NK-92 treated with Interleukin-12 subunit alpha and Interleukin-12 subunit beta, amount 100 ng/mL, for 24 hours (cell line): ENCODE results near the gene FUT6.

ENCODE experiments used
- DNase-seq: peaks from one replicate; lab custom pipeline; 2025; lab: John Stamatoyannopoulos, UW

FUT6 gene

DNA sequence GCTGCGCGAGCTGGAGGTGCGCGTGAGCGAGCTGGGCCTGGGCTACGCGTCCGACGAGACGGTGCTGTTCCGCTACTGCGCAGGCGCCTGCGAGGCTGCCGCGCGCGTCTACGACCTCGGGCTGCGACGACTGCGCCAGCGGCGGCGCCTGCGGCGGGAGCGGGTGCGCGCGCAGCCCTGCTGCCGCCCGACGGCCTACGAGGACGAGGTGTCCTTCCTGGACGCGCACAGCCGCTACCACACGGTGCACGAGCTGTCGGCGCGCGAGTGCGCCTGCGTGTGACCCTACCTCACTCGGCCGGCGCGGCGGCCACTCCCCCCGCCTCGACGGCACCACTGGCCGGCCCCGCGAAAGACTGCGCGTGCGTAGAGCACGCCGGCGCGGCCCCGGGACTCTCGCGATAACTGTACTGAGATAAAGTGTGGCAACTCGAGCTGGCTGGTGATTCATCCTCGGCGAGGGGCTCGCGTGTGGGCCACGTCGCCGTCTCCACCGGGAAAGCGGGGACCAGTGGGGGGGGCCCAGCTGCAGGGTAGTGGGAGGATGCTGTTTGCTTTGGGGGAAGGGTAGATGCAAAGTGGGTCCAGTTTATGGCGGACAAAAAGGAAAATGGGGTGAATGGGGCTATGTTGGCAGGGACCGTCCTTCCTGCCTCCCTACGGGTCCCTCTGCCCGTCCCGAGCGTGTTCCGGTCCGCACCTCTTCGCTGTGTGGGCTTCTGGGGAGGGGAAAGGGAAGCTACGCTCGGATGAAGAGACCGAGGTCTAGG is 11.4 kb downstream of the FUT6 start:
- DNase-seq, result peak; percentile 94

DNA sequence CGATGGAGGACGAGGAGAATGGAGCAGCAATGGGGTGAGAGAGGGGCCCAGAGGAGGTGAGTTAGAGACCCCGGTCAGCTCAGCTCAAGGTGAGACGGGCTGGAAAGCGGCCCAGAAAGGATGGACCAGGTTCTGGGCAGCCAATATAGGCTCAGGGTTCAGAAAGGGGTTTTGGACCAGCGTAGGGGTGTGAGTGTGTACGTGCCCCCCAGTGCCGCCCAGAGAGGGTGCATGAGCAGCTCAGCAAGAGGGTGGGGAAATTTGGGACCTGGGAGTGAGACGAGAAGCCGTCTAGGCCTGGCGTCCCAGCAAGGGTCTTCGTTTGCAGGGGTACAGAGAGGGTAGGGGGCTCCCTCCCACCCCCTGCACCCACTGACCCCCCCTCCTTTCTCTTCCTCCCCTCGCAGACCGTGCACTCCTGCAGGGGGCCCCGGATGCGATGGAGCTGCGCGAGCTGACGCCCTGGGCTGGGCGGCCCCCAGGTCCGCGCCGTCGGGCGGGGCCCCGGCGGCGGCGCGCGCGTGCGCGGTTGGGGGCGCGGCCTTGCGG is 12.1 kb downstream of the FUT6 start:
- no peak for DNase-seq

GRCh38 chr19:5826531-5827341 is 12.8 kb downstream of the FUT6 start:
- no peak for DNase-seq

DNA sequence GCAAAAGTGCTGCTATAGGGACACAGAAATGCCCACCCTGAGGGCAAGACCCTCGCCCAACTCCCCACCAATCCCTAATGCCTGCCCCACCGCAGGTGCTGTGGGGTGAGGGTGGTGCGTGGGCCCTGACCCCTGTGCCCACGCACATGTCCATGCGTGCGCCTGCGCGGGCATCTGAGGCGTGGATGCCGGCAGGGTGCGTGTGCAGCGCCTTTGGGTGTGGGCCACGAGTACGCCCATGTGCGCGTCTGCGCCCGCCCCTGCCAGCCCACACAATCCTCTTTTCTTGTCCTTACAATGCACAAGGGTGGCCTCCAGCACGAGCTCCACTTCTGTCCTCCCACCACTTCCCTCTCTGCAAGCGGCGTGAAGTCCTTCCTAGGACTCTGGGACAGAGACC is 14.3 kb downstream of the FUT6 start:
- DNase-seq, result no peak

GRCh38 chr19:5824751-5825150 is 14.8 kb downstream of the FUT6 start:
- DNase-seq, result no peak

DNA sequence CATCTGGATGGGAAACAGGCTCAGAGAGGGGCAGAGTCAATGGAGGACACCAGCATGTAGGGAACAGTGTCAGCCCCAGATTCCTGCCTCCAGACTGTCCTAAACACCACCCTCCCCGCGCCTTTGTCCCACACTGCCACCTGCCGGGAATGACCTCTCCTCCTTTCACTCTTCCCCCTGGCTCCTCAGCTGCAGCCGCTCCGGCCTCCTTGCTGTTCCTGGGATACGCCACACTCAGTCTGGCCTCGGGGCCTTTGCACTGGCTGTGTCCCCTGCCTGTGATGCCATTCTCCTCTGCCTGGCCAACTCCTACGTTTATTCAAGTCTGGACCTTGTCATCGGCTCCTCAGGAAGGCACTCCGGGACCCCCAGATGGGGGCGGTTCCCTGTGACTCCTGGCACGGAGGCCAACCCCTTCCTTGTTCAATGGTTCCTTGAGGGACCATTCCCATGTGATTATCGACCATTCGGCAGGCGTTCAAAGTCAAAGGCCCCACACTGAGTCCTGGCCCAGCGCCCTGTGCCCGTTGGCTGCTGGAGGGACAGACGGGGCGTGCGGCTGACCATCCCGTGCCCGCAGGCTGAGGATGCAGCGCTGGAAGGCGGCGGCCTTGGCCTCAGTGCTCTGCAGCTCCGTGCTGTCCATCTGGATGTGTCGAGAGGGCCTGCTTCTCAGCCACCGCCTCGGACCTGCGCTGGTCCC is 15.8 kb downstream of the FUT6 start:
- DNase-seq, result no peak

DNA sequence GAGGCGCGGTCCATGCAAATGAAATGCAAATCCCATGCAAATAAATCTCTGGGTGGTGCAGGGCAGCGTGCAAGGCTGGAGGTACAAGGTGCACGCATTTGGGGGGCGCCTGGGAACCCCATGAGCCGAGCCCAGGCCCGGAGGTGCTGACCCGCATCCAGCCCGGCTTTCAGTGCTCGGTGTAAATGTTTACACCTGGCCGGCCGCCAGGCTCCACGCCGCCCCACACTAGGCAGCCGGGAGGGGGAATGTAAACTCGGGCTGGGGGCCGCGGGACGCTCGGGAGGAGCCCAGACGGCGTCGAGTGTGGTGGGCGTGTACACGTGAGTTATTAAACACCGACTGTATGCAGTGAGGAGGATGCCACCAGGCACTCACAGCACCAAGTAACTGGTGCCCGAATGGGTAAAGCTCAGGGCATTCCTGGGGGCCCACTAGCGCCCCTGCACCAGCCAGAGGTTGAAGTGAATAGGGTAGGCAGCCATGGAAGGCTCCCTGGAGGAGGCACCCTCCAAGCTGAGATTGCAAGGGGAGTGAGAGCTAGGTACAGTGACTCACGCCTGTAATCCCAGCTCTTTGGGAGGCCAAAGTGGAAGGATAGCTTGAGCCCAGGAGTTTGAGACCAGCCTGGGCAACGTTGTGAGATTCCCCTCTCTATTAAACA is 17.2 kb downstream of the FUT6 start:
- DNase-seq, result no peak

- no peak for DNase-seq
These were observed 17.9 kb downstream of the FUT6 start for GRCh38 chr19:5821521-5822180.

DNA sequence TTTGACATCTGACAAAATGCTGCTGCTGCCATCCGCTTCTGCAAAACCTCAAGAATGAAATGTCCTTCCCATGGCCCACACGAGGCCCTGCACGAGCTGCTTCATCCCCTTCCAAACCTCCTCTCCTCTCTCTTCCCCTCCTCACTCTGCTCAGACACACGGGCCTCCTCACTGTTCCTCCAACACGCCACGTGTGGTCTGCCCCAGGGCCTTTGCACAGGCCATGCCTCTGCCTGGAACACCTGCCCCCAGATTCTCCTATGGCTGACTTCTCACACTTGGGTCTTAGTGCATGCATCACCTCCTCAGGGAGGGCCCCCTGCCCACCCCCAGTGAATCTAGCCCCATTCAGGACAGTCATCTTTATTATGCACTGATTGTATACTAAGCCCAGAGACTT is 18.7 kb downstream of the FUT6 start:
- no peak for DNase-seq

DNA sequence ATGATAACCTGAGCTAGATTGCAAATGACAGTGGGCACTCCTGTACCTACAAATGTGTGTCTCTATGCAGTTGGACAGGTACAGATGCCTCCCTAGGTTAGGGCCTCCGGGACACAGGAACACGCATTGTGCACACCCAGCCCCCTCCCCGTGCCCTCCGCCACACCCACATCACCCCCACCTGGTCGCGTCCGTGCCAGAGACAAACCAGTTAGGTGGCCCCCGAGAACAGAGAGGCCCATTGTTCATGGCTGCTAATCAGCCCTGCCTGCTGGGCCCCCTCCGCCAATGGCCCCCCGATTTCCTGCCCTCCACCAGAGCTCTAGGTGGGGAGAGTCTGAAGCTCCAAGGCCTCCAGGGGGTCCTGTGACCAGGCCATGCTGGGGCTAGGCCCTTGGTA is 20.9 kb downstream of the FUT6 start:
- no peak for DNase-seq

DNA sequence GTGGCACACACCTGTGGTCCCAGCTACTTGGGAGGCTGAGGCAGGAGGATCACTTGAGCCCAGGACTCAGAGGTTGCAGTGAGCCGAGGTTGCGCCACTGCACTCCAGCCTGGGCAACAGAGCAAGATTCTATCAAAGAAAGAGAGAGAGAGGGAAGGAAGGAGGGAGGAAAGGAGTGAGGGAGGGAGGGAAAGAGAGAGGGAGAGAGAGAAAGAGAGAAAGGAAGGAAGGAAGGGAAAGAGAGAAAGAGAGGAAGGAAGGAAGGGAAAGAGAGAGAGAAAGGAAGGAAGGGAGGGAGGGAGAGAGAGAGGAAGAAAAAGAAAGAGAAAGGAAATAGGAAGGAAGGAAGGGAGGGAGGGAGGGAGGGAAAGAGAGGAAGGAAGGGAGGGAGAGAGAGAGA is 22.3 kb downstream of the FUT6 start:
- no peak for DNase-seq

DNA sequence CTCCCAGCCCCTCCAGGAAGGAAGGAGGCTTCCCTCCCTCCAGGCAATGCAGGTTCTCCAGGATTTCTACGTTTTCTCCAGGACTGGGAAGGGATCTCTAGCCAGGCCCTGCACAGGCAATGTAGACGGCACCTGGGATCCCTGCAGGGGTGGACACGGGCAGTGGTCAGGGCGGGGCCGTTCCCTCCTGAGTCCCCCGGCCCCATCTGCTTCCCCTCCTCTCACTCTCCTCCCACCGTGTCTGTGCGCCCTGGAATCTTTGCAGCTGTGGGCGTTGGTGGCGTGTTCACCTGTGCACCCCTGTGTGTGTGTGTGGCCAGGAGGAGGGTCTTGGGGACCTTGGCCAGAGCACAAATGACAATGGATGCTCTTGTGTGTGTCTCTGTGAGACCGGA is 24.7 kb downstream of the FUT6 start:
- no peak for DNase-seq

GRCh38 chr19:5814123-5814851 is 25.2 kb downstream of the FUT6 start:
- DNase-seq, result no peak

GRCh38 chr19:5811117-5811516 is 28.4 kb downstream of the FUT6 start:
- DNase-seq, result no peak

- DNase-seq, result no peak
These were observed 30.0 kb downstream of the FUT6 start for GRCh38 chr19:5809469-5809868.

- DNase-seq, result peak; percentile 30
These were observed 30.4 kb downstream of the FUT6 start for GRCh38 chr19:5809053-5809452.

GRCh38 chr19:5808120-5808816 is 31.2 kb downstream of the FUT6 start:
- no peak for DNase-seq

GRCh38 chr19:5806905-5807304 is 32.6 kb downstream of the FUT6 start:
- DNase-seq, result no peak

DNA sequence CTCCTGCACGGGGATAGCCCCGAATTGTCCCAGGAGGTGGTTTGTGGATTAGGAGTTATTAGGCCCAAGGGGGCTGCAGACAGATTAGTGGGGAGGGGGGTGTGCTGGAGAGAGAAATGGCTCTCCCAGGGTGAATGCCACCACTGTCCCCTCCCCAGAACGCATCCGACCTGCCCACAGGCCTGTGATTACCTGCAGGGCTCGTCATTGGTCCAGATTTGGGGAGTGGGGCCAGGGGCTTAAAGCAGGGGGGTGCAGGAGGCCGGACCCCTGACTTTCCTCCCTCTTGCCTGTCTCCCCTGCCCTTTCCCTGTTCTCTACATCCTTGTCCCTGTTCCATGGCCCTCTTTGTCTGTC is 33.4 kb downstream of the FUT6 start:
- DNase-seq, result no peak

- no peak for DNase-seq
These were observed 33.9 kb downstream of the FUT6 start for GRCh38 chr19:5805462-5806132.
